K562 (cell line): ENCODE results near the gene CHST15. TPM values are rescaled to one million over a fixed set of nuclear protein-coding genes. Genes with fewer than 3 reads are reported as not detected.

Experiments used
- CEBPZ ChIP-seq: fragments of 150-350 bp; IDR thresholded peaks from 2 replicates; pipeline ENCODE4 v1.6.1; 2014; ENCODE audit warnings: low read depth, mild to moderate bottlenecking, low read length, borderline replicate concordance
- MBD2 ChIP-seq: sonication (generic); IDR thresholded peaks from 2 replicates; pipeline ENCODE4 v1.6.1; 2016; ENCODE audit warnings: low read depth, borderline replicate concordance
- NCOA2 ChIP-seq, 2 experiments: fragments of 450-650 bp; IDR thresholded peaks; 2 replicates each; pipeline ENCODE4 v1.6.1; 2018; ENCODE audit warnings: mild to moderate bottlenecking in 2 of 2, moderate library complexity in 1 of 2; ENCODE audit not compliant: partially characterized antibody in 2 of 2
- NR4A1 ChIP-seq, 2 experiments: fragments of 250-450 bp in 1 of 2; fragments of 450-650 bp in 1 of 2; sonication (Bioruptor Pico) in 1 of 2; IDR thresholded peaks; 2 replicates each; pipeline versions ENCODE4 v1.4.0 to v1.6.1; 2016 to 2020; ENCODE audit warnings: mild to moderate bottlenecking in 2 of 2, missing compliant biosample characterization in 1 of 2, missing genetic modification characterization in 1 of 2, moderate library complexity in 1 of 2
- polyA plus RNA-seq, 8 experiments: library from polyadenylated mRNA; depleted of rRNA in 4 of 8; stranded (reverse) in 5 of 8; unstranded in 3 of 8; fragments of >200 nt; fragmentation: Nextera tagmentation in 2 of 8; fragmentation: Illumina TruSeq in 1 of 8; extraction: Ambion mirVana in 2 of 8; extraction: Trizol in 1 of 8; gene quantifications; 2 replicates each; pipeline versions ENCODE4 v1.2.1 to v1.2.3, GENCODE V29; 2011 to 2014; ENCODE audit warnings: inconsistent platforms in 1 of 8, missing spikeins in 1 of 8
- total RNA-seq, 7 experiments: library from RNA; depleted of rRNA in 6 of 7; stranded (reverse); fragments of >200 nt in 6 of 7; fragmentation: Illumina TruSeq in 2 of 7; extraction: Trizol in 2 of 7; gene quantifications; 2 replicates each; pipeline versions ENCODE4 v1.2.1 to v1.2.3, GENCODE V29; 2011 to 2021; ENCODE audit warnings: low replicate concordance in 1 of 7

Gene CHST15
- total and polyA plus RNA-seq, 9 of the 15 experiments (the other 6 are each of a cell fraction or from before 2014, with no cell fraction given), result 0.04 to 0.16 (median 0.08) TPM

- TF ChIP-seq CEBPZ (no peak), NCOA2 (IDR thresholded peaks at IDR 0.05; ENCODE audit: partially characterized antibody in 2 of 2) (no peak), MBD2 (no peak), NR4A1 (CRISPR knock-in tag; IDR thresholded peaks at IDR 0.05) (no peak), NR4A1 (tag; IDR thresholded peaks at IDR 0.05) (no peak)
- TF ChIP-seq, all 486 proteins: peak for 4
These were observed 49.1 kb downstream of the CHST15 start (continued) for GRCh38 chr10:124044143-124044862.
